ENCODE data around the gene SNU13.
"Not testable (repeated sequence)": the region's sequence is repeated elsewhere in the genome, so short reads cannot be mapped to it uniquely, and the experiment has no call there.

SNU13 gene

DNA sequence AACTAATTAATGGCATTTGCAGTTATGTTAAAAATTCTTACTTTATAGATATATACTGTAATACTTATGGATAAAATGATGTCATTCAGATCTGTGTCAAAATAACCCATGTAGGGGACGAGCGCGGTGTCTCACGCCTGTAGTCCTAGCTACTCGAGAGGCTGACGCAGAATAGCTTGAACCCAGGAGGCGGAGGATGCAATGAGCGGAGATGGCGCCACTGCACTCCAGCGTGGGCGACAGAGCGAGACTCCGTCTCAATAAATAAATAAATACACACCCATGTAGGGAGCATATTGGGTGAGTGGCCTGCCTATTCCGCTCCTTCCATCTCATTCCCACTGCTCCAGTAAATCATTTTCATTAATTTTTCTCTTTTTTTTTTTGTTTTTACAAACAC lies 7.1 kb downstream of the SNU13 start:
- no peak for DNase-seq (ENCODE audit: low spot score)

DNA sequence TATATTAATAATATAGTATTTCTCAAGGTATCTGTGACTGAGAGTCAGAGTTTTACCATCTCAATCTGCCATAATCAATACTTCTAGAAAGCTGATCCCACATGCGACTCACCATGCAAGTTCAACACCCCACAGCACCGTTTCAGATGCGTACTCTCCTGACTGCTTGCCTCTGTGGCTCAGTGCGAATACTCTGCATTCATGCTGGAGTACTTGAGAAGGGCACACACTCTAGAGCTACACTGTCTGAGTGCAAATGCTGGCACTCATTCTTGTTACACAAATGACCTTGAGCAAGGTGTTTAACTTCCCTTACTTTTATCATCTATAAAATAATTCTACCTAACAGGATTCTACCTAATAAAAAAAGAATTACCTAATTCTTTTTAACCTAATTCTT lies 12.5 kb downstream of the SNU13 start:
- DNase-seq (ENCODE audit: low spot score), result no peak

DNA sequence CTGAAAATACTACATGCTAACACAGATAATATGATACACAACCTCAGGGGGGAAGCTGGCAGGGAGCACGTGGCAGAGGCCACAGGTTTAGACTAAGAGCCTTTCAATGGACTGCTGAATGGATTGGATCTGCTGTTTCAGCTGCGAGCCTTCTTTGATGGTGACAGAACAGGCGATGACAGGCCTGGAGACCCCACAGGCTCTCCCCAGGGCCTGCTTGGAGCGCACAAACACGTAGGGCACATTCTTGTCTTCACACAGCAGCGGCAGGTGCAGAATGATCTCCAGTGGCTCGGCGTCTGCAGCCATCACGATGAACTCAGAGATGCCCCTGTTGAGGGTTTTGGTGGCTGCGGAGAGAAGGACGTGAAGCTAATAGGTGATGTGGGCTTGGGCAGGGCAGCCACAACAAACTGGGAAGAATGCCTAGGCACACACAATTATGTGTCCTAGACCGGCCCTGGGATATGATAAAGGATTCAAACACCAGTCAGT lies 13.8 kb downstream of the SNU13 start:
- no peak for DNase-seq (ENCODE audit: low spot score)

DNA sequence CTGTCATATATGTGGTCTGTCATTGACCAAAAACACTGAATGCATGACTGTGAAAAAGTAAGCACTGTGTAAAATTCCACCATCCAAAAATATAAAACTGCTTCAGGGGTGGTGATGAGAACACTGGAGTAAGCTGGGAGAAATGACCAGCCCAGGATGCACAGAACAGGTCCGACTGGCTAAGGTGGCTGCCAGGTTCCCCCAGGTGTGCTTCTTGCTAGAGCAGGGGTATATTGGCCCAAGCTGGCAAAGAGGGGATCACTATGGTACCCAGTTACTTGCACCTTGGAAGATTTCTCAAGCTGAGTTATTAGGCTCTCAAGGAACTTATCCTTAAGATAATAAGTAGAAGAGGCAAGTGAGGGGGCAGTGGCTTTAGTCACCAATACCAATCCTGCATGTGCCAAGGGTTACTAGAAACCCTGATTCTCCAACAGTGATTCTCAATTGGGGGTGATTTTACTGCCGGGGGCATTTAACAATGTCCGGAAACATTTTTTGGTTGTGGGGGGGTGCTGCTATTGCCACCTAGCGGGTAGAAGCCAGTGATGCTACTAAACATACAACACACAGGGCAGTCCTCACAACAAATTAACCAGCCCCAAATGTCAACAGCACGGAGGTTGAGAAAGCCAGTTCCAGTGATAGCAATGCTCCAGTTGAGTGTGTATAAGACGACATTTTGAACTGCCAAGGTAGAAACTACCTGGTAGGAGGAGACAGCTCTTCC lies 15.7 kb downstream of the SNU13 start:
- DNase-seq (ENCODE audit: low spot score), result peak; percentile 52

DNA sequence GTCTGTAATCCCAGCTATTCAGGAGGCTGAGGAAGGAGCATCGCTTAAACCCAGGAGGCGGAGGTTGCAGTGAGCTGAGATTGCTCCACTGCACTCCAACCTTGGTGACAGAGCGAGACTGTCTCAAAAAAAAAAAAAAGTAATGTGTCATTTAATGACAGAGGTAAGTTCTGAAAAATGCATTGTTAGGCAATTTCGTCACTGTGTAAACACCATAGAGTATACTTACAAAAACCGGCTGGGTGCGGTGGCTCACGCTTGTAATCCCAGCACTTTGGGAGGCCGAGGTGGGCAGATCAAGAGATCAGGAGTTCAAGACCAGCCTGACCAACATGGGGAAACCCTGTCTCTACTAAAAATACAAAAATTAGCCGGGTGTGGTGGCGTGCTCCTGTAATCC lies 16.6 kb downstream of the SNU13 start:
- DNase-seq (ENCODE audit: low spot score), result not testable (repeated sequence)

DNA sequence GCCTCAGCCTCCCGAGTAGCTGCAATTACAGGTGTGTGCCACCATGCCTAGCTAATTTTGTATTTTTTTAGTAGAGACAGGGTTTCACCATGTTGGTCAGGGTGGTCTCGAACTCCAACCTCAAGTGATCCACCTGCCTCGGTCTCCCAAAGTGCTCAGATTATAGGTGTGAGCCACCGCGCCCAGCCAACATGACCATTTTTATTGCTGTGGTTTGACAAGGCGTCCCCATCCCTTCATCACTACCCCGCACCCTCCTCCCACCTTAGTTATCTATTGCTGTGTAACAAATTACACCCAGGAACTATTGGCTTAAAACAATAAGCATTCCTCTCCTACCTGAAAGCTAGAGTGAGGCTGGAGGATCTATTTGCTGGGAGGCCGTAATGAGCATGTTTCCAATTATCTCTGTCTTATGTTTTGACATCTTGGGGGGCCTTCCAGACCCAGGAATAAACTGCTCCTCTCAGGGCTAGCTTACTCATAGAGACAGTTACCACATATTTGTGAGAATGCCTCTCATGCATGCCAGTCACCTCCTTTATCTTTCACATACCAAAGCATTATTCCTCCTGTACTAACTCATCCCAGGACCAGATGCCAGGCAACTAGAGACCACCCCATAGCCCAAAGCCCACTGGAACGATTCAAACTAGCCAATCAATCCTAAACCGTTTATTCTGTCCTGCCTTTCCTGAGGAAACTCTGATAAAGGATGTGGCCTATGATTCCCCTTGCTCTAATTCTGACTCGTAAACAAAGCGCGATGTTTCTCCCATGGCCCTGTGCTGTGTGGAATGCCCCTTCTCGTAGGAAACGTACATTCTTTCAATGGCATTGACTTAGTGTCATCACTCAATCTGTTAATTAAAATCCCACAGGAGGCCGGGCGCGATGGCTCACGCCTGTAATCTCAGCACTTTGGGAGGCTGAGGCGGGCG lies 19.4 kb downstream of the SNU13 start:
- DNase-seq (ENCODE audit: low spot score), result peak; percentile 59

DNA sequence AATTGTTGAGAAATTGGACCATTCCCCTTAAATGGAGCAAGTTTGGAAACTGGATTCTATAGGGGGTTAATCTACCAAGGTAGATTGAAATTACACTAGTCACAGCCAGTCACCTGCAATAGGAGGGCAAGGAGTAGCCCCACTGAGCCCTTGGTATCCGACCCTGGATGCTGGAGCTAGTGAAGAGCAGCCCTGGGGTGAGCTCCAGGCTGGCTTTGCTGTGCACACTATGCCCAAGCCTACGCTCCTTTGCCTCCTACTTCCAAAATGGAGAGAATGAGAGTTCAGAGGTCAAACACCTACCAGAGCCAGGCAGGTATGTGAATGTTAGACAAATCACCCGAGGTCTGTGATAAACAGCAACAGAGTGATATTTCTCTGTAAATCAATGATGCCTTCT lies 23.7 kb downstream of the SNU13 start:
- no peak for DNase-seq (ENCODE audit: low spot score)

DNA sequence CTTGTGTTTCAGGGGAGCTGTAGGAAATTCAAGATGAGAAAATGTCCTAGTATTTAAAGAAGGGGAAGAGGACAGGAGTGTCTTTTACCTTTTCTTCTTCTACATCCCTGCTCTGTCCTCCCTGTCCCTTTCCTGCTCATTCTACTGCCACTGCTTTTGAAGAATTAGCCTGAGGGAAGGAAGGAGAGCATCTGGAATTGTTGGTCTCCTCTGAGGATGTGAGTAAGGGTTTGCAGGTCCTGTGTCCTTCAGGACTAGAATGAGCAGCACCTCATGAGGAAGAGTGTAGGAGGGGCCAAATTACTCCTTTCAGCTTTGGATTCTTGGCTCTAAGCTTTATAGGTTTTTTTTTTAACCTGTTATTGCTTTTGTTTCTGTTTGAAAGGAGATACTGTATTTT lies 24.2 kb downstream of the SNU13 start:
- no peak for DNase-seq (ENCODE audit: low spot score)

DNA sequence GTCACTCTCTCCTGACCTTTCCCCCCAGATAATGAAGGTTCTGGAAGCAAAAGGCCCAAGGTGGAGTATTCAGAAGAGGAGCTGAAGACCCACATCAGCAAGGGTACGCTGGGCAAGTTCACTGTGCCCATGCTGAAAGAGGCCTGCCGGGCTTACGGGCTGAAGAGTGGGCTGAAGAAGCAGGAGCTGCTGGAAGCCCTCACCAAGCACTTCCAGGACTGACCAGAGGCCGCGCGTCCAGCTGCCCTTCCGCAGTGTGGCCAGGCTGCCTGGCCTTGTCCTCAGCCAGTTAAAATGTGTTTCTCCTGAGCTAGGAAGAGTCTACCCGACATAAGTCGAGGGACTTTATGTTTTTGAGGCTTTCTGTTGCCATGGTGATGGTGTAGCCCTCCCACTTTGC lies 25.1 kb downstream of the SNU13 start:
- DNase-seq (ENCODE audit: low spot score), result not testable (repeated sequence)

DNA sequence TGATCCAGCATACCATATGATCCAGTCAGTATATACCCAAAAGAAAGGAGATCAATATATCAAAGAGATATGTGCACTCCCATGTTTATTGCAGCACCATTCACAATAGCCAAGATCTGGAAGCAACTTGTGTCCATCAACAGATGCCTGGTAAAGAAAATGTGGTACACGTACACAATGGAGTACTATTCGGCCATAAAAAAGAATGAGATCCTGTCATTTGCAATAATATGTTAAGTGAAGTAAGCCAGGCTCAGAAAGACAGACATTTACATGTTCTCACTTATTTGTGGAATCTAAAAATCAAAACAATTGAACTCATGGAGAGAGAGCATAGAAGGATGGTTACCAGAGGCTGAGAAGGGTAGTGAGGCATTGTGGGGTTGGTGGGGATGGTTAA lies 27.0 kb downstream of the SNU13 start:
- no peak for DNase-seq (ENCODE audit: low spot score)

DNA sequence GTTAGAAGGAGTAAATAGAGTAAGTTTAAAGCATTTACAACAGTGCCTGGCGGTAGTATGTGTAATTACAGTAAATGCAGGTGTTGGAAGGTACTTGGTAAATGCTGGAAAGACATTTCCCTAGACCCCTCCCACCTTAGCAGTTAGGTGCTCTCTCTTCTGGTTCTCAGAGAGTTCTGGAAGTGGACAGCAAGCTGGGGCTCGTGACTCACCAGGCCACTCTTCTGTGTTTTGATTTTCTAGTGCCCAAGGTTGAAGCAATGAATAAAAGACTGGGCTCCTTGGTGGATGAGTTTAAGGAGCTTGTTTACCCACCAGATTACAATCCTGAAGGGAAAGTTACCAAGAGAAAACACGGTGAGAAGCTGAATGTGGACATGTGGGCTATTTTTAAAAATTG lies 27.6 kb downstream of the SNU13 start:
- DNase-seq (ENCODE audit: low spot score), result no peak

DNA sequence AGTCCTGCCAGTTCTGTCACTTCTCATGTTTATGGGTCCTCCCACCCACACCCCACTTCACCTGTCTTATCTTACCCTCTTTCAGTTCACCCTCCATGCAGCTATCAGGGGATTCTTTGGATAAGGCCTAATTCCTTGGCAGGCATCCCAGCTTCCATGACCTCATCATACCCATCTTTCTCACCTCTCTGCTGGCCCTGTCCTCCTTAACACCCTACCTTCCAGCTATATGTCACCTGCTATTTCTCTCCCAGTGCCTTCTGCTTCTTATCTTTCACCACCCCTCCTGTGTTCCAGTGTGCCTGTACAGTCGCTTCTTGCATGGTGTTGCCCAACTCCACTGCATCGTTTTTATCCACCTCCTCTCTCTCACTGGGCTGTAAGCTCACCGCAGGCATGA lies 28.3 kb downstream of the SNU13 start:
- DNase-seq (ENCODE audit: low spot score), result no peak

DNA sequence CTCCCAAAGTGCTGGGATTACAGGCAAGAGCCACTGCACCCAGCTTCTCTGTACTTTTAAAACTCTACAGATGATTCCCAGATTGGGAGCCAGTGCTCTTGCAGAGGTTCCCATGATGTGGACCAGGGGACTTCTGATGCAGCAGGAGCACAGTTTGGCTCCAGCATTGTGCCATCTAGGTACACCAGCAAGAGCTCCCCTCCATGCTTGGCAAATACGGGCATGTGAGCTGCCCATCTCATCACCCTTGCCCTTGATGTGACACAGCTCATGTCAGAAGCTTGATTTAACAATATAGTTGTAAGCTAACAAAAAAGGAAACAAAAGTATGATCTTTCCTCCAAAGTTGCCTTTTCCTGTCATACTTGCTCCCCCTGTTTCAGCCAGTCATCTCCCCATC lies 28.7 kb downstream of the SNU13 start:
- DNase-seq (ENCODE audit: low spot score), result no peak

DNA sequence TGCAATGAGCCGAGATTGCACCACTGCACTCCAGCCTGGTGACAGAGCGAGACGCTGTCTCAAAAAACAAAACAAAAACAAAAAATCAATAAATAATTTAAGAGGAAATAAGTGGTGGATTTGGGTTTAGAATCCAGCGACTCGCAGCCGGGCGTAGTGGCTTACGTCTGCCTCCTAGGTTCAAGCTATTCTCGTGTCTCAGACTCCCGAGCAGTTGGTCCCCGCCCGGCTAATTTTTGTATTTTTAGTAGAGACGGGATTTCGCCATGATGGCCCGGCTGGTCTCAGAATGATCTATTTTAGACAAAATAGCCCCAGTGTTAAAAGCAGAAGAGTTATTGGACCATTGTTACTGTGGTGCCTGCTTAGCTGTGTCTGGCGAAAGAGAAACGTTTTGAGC lies 29.8 kb downstream of the SNU13 start:
- no peak for DNase-seq (ENCODE audit: low spot score)

DNA sequence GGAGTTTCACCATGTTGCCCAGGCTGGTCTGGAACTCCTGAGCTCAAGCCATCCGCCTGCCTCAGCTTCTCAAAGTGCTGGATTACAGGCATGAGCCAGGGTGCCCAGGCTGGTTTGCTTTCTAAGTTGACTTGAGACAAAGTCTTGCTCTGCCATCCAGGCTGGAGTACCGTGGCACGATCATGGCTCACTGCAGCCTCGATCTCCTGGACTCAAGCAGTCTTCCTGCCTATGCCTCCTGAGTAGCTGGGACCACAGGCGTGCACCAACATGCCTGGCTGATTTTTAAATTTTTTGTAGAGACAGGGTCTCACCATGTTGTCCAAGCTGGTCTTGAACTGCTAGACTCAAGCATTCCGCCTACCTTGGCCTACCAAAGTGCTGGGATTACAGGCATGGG lies 31.0 kb downstream of the SNU13 start:
- DNase-seq (ENCODE audit: low spot score), result no peak

DNA sequence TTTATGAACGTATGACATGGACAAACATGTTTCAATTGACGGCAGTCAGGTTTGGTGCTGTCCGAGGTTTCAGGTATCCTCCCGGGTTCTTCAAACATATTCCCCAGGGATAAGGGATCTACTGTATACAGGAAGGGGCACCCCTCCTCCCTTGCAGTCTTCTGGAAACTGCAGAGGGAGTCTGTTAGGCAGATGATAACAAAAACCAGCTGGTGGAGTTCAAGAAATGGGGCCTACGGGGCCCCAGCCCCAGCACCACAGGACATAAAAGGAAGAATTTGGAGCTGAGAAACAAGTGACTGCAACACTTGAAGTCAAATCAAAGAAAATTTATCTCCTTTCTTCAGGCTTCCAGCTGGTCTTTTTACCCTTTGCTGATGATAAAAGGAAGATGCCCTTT lies 32.1 kb downstream of the SNU13 start:
- no peak for DNase-seq (ENCODE audit: low spot score)

DNA sequence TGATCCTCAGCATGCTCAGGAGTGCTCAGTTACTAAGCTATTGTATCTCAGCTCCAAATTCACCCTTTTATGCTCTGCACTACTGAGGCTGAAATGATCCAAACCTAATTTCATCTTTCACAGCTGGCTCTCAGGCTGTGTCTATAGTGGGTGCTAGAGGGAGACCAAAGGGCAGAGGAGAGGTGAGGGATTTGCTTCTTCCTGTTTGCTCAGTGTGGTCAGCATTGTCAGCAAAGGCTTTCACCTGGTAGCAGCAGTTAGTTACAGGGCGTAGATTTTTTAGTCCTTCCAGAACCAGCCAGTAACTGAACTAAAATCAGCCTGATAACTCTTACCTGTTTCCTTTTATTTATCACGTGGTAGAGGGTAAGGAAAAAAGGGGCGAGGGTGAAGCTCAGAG lies 34.3 kb downstream of the SNU13 start:
- DNase-seq (ENCODE audit: low spot score), result no peak

DNA sequence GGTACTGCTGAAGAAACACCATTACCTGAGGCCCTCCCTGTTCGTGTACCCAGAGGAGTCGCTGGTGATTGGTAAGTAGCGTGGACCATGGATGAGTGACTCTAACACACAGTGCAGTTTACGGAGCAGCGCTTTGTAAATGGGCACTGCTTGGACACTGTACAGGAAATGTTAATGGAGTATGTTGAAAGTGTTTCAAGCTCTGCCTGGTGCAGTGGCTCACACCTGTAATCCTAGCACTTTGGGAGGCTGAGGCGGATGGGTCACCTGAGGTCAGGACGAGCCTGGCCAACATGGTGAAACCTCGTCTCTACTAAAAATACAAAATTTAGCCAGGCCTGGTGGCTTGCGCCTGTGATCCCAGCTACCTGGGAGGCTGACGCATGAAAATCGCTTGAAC lies 37.8 kb downstream of the SNU13 start:
- DNase-seq (ENCODE audit: low spot score), result no peak

DNA sequence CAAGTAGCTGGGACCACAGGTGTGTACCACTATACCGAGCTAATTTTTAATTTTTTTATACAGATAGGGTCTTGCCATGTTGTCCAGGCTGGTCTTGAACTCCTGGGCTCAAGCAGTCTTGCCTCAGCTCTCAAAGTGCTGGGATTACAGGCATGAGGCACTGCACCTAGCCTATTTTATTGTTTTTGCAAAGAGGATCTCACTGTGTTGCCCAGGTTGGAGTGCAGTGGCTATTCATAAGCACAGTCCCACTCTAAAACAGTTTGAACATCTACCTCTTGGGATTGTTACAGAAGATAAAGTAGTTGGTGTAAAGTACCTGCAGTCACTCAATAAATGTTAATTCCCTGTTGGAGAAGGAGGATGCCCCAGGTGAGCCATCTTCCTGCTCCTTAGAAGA lies 38.4 kb downstream of the SNU13 start:
- DNase-seq (ENCODE audit: low spot score), result no peak

DNA sequence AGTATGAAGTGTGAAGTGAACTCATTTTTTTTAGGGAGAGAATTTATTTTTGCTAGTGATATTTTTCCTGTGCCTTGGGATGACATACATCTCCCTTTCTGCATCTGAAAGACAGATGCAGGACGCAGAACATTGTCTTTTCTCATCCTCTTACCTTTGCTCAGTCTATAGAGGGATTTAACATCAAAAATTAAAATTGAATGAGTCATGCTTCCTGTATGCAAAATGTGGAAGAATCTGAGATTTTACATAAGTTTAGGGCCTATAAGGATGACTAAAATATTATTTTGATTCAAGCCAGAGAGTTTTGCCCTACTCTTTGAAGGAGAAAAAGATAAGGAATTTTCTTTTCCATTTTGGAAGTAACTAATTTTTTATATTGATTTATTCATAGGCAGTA lies 40.2 kb downstream of the SNU13 start:
- no peak for DNase-seq (ENCODE audit: low spot score)

DNA sequence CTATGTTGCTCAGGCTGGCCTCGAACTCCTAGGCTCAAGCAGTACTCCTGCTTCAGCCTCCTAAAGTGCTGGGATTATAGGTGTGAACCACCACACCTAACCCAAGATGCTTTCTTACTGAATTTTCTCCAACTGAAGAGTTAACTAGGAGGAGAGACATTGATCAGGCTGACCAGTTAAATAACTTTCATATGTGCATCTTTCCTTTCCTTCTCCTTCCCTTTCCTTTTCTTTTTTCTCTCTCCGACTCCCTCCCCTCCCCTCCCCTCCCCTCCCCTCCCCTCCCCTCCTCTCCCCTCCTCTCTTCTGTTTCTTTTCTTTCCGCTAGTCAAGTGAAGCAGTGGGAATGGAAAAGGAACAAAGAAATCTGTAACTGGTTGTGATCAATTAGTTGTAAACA lies 40.9 kb downstream of the SNU13 start:
- no peak for DNase-seq (ENCODE audit: low spot score)

DNA sequence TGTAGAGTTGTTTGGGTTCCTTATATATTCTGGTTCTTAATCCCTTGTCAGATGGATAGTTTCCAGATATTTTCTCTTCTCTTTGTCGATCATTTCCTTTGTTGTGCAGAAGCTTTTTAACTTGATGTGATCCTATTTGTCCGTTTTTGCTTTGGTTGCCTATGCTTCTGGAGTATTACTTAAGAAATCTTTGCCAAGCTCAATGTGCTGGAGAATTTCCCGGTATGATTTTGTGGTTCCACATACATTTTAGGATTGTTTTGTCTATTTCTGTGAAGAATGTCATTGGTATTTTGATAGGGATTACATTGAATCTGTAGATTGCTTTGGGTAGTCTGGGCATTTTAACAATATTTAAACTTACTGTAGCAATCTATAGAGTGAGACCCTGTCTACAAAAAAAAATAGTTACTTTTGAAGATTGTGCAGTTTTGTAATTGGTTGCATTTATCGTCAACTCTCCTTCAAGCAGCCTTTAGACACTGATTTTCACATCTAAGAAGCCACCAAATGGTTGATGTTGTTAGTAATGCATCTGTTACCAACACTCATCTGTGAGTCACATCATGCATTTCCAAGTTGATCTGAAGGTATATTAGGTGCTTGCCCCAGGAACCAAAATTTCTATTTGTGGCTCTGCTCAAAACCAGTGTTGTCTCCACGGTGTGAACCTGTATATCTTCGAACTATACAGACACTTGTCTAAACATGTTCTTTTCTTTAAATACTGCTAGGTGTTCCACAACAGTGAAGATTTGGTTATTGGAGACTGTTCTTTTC lies 46.1 kb downstream of the SNU13 start:
- no peak for DNase-seq (ENCODE audit: low spot score)

DNA sequence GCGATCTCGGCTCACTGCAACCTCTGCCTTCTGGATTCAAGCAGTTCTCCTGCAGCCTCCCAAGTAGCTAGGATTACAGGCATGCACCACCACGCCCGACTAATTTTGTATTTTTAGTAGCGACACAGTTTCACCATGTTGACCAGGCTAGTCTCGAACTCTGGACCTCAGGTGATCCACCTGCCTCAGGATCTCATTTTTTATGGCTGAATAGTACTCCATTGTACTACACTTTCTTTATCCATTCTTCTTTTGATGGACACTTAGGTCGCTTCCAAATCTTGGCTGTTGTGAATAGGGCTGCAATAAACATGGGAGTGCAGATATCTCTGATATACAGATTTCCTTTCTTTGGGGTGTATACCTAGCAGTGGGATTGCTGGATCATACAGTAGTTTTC lies 46.8 kb downstream of the SNU13 start:
- no peak for DNase-seq (ENCODE audit: low spot score)
